LHCN-M2 (cell line): ENCODE data around the gene KCNK2. TPM values are rescaled to one million over a fixed set of nuclear protein-coding genes. Genes with fewer than 3 reads are reported as not detected.

ENCODE experiments used
- DNase-seq: peaks from one replicate; pipeline ENCODE4 v3.0.0-alpha.2; 2012; ENCODE audit warnings: low read depth
- total RNA-seq: library from RNA; depleted of rRNA; stranded (reverse); fragments of >200 nt; gene quantifications from 2 replicates; pipeline ENCODE4 v1.2.3, GENCODE V29; 2014

Gene KCNK2
- total RNA-seq, 1 experiment from 2014 or later: 6.8 TPM

GRCh38 chr1:215095524-215095923 is 13.0 kb downstream of the KCNK2 start:
- no peak for DNase-seq

GRCh38 chr1:215101511-215101910 is 19.0 kb downstream of the KCNK2 start:
- no peak for DNase-seq

- DNase-seq: peak; percentile 16
Measured at GRCh38 chr1:215104283-215104682, 21.7 kb downstream of the KCNK2 start.

GRCh38 chr1:215106067-215106466 is 23.5 kb downstream of the KCNK2 start:
- DNase-seq: no peak

- no peak for DNase-seq
Measured at GRCh38 chr1:215109171-215109570, 26.6 kb downstream of the KCNK2 start.

- DNase-seq: peak; percentile 46
Measured at GRCh38 chr1:215111916-215112315, 29.4 kb downstream of the KCNK2 start.

- DNase-seq: no peak
Measured at GRCh38 chr1:215113776-215114153, 31.2 kb downstream of the KCNK2 start.

GRCh38 chr1:215114154-215114933 is 31.8 kb downstream of the KCNK2 start:
- peak; percentile 86 for DNase-seq

- DNase-seq: no peak
Measured at GRCh38 chr1:215115760-215116159, 33.2 kb downstream of the KCNK2 start.

- DNase-seq: no peak
Measured at GRCh38 chr1:215118081-215118480, 35.5 kb downstream of the KCNK2 start.

- DNase-seq: no peak
Measured at GRCh38 chr1:215119056-215119455, 36.5 kb downstream of the KCNK2 start.

GRCh38 chr1:215119719-215120365 is 37.3 kb downstream of the KCNK2 start:
- peak; percentile 34 for DNase-seq

GRCh38 chr1:215128504-215128903 is 46.0 kb downstream of the KCNK2 start:
- DNase-seq: no peak

GRCh38 chr1:215131291-215131690 is 48.8 kb downstream of the KCNK2 start:
- no peak for DNase-seq

GRCh38 chr1:215132156-215132555 is 49.6 kb downstream of the KCNK2 start:
- DNase-seq: peak; percentile 26

- DNase-seq: no peak
Measured at GRCh38 chr1:215133532-215133931, 51.0 kb downstream of the KCNK2 start.

- DNase-seq: no peak
Measured at GRCh38 chr1:215137985-215138384, 55.4 kb downstream of the KCNK2 start.

- DNase-seq: no peak
Measured at GRCh38 chr1:215140135-215140534, 57.6 kb downstream of the KCNK2 start.

- DNase-seq: no peak
Measured at GRCh38 chr1:215141460-215141859, 58.9 kb downstream of the KCNK2 start.

GRCh38 chr1:215143497-215143896 is 61.0 kb downstream of the KCNK2 start:
- DNase-seq: no peak

- DNase-seq: peak; percentile 42
Measured at GRCh38 chr1:215146240-215146975, 63.9 kb downstream of the KCNK2 start.

- no peak for DNase-seq
Measured at GRCh38 chr1:215147024-215147423, 64.5 kb downstream of the KCNK2 start.
